ENCODE data around the gene ATP6V1D. TPM values are rescaled to one million over a fixed set of nuclear protein-coding genes. Genes with fewer than 3 reads are reported as not detected.
A peak's percentile ranks its signal among the peaks of the same experiment; 100 is the strongest.
"Not testable (repeated sequence)": the region's sequence is repeated elsewhere in the genome, so short reads cannot be mapped to it uniquely, and the experiment has no call there.

ATP6V1D gene
- total RNA-seq, 1 experiment from 2014 or later, result 88.5 TPM

DNA sequence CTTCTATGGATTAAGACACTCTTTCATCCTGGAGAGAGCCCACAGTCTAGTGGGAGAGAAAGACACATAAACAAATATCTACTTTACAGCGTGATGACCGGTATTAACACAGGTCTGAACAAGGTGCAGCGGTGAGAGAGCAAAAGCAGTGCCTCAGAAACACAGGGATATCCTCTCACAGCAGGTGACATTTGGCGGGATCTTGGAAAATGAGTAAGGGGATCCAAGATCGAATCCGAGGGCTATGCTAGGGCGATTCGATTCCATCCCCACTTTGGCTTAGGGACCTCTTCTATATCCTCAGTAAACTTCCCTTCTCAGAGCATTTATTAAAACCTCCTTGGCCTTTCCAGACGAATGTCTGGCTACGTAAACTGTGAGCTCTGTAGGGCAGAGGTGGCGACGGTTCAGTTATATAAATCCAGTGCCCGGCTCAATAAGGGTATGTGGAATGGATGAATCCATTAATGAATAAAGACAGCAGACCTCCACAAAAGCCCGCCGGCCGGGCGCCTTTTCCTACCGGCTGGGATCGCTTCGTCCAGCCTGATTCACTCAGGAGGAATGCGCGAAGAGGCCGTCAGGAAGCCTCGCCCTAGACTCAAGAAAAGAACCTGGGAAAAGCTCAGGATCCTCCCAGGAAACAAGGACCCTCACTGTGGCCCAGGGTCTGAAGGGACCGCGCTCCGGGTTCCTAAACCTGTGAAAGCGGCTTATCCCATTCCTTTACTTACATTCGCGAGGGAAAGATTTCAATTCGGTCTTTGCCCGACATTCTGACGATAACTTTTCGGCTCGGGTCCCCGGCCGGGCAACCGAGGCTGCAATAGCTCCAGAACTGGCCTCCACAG lies 455 bp downstream of the ATP6V1D start:
- peak overlapping the region; percentile 82 for H3K9ac ChIP-seq (ENCODE audit: low read length)
- H2AFZ ChIP-seq (ENCODE audit: low read length), result peak overlapping the region; percentile 12; the same call in 1 of the 2 replicates
- peaks cover 94% of the 10 kb centered on the region for H3K79me2 ChIP-seq (ENCODE audit: low read length)
- no peaks in the 10 kb centered on the region for H3K27me3 ChIP-seq (ENCODE audit: low read length)
- peaks cover 33% of the 10 kb centered on the region for H4K20me1 ChIP-seq (ENCODE audit: insufficient read depth, low read depth, low read length)
- H3K4me1 ChIP-seq (ENCODE audit: low read length), result peaks cover 55% of the 10 kb centered on the region
- no peak overlapping the region for H3K27ac ChIP-seq (ENCODE audit: low read length)
- H3K4me2 ChIP-seq (ENCODE audit: low read depth, low read length, poor library complexity, severe bottlenecking), result peak overlapping the region; percentile 88
- H3K4me3 ChIP-seq (ENCODE audit: low read length), result peak overlapping the region; percentile 78
- peak; percentile 47 for DNase-seq
- no peaks in the 10 kb centered on the region for H3K9me2 ChIP-seq (replicated peaks; ENCODE audit: insufficient read depth, low read length)
- no peaks in the 10 kb centered on the region for H3K9me3 ChIP-seq (ENCODE audit: low read length)
- peaks cover 27% of the 10 kb centered on the region for H3K36me3 ChIP-seq (ENCODE audit: insufficient read depth, low read length)

DNA sequence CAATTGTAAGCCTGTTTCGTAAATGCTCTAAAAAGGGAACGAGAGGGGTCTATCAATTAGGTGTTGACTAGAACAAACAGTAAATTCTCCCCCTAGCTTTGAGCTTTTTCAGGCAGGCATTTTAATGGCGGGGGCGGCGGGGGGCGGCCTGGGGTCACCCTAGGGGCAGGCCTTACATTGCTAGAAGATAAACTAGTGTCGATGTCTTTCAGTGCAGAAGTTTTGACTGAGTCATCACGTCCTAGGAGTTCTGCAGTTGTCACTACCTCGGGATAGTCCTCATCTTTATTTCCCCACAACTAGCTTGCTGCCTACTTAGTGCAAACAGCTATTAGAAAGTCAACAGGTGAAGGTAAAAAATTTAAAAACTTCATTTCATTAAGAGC lies 1.6 kb downstream of the ATP6V1D start:
- H3K79me2 ChIP-seq (ENCODE audit: low read length), result peaks cover 93% of the 10 kb centered on the region
- no peaks in the 10 kb centered on the region for H3K9me3 ChIP-seq (ENCODE audit: low read length)
- no peak for DNase-seq
- no peaks in the 10 kb centered on the region for H3K9me2 ChIP-seq (replicated peaks; ENCODE audit: insufficient read depth, low read length)
- peaks cover 16% of the 10 kb centered on the region for H3K36me3 ChIP-seq (ENCODE audit: insufficient read depth, low read length)
- peak overlapping the region; percentile 78 for H3K4me3 ChIP-seq (ENCODE audit: low read length)
- no peak overlapping the region for H2AFZ ChIP-seq (ENCODE audit: low read length)
- no peak overlapping the region for H3K27ac ChIP-seq (ENCODE audit: low read length)
- H3K27me3 ChIP-seq (ENCODE audit: low read length), result no peaks in the 10 kb centered on the region
- H3K4me2 ChIP-seq (ENCODE audit: low read depth, low read length, poor library complexity, severe bottlenecking), result peak overlapping the region; percentile 88
- H3K4me1 ChIP-seq (ENCODE audit: low read length), result peaks cover 47% of the 10 kb centered on the region
- H4K20me1 ChIP-seq (ENCODE audit: insufficient read depth, low read depth, low read length), result peaks cover 23% of the 10 kb centered on the region
- H3K9ac ChIP-seq (ENCODE audit: low read length), result peak overlapping the region; percentile 82

DNA sequence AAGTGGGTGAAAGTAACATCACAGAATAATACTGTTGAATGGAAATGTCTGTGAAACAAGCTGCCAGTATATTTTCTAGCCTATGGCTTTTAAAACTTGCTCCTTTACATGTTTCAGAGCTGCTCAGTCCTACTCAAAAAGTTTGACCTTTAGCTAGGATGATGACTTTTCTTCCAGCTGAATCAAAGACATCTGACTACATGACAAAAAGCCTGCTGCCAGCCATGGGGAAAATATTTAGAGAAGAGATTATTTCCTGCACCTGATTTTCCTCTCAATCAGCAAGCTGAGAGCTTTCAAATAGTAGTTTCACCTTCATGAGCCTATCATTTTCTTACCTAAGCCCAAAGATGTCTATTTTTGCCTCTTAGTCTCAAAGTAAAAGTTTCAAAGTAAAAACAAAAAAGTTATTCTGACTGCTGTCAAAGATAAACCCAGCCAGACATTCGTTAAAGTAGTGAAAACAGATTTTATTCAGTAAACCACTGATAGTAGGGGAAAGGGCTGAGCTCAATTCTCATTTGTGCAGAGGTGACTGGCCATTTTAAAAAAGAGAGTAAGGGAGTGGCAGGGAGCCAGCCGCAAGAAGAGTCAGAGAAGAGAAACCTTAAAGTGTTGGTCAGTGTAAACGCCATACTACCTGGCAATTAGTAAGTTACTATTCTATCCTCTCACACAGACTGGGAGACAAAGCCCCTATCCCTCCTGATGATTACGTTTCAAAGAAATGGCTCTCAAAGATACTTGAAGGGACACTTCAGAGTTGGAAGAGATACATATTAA lies 2.2 kb downstream of the ATP6V1D start:
- Histone ChIP-seq H3K36me3 (ENCODE audit: insufficient read depth, low read length) (peaks cover 10% of the 10 kb centered on the region; the same call in 1 of the 2 replicates), H3K27me3 (ENCODE audit: low read length) (no peaks in the 10 kb centered on the region), H3K9ac (ENCODE audit: low read length) (peak overlapping the region; percentile 82), H3K4me3 (ENCODE audit: low read length) (peak overlapping the region; percentile 78; the same call in 1 of the 2 replicates), H3K9me3 (ENCODE audit: low read length) (no peaks in the 10 kb centered on the region), H3K79me2 (ENCODE audit: low read length) (peaks cover 88% of the 10 kb centered on the region), H3K27ac (ENCODE audit: low read length) (no peak overlapping the region), H4K20me1 (ENCODE audit: insufficient read depth, low read depth, low read length) (peaks cover 20% of the 10 kb centered on the region), H3K9me2 (replicated peaks; ENCODE audit: insufficient read depth, low read length) (no peaks in the 10 kb centered on the region), H3K4me1 (ENCODE audit: low read length) (peaks cover 41% of the 10 kb centered on the region), H2AFZ (ENCODE audit: low read length) (no peak overlapping the region; the same call in 1 of the 2 replicates), H3K4me2 (ENCODE audit: low read depth, low read length, poor library complexity, severe bottlenecking) (peak overlapping the region; percentile 88)
- DNase-seq, result no peak

DNA sequence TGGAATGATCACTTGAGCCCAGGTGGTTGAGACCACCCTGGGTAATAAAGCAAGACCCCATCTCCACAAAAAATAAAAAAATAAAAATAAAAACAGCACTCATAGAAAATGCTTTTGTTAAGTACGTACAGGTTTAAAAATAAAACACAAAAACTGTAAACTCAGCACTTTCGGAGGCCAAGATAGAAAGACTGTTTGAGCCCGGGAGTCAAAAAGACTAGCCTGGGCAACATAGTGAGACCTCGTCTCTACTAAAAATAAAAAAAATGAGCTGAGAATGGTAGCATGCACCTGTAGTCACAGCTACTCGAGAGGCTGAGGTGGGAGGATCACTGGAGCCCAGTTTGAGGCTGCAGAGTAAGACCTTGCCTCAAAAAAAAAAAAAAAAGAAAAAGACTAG lies 7.5 kb downstream of the ATP6V1D start:
- no peak overlapping the region for H3K9ac ChIP-seq (ENCODE audit: low read length)
- no peaks in the 10 kb centered on the region for H4K20me1 ChIP-seq (ENCODE audit: insufficient read depth, low read depth, low read length)
- H3K79me2 ChIP-seq (ENCODE audit: low read length), result peaks cover 40% of the 10 kb centered on the region
- H3K4me1 ChIP-seq (ENCODE audit: low read length), result peaks cover 7% of the 10 kb centered on the region
- no peak overlapping the region for H3K4me3 ChIP-seq (ENCODE audit: low read length)
- H2AFZ ChIP-seq (ENCODE audit: low read length), result no peak overlapping the region
- no peak overlapping the region for H3K27ac ChIP-seq (ENCODE audit: low read length)
- no peak overlapping the region for H3K4me2 ChIP-seq (ENCODE audit: low read depth, low read length, poor library complexity, severe bottlenecking)
- no peaks in the 10 kb centered on the region for H3K27me3 ChIP-seq (ENCODE audit: low read length)
- no peaks in the 10 kb centered on the region for H3K9me3 ChIP-seq (ENCODE audit: low read length)
- no peak for DNase-seq
- no peaks in the 10 kb centered on the region for H3K9me2 ChIP-seq (replicated peaks; ENCODE audit: insufficient read depth, low read length)
- H3K36me3 ChIP-seq (ENCODE audit: insufficient read depth, low read length), result peaks cover 20% of the 10 kb centered on the region; the same call in 1 of the 2 replicates

DNA sequence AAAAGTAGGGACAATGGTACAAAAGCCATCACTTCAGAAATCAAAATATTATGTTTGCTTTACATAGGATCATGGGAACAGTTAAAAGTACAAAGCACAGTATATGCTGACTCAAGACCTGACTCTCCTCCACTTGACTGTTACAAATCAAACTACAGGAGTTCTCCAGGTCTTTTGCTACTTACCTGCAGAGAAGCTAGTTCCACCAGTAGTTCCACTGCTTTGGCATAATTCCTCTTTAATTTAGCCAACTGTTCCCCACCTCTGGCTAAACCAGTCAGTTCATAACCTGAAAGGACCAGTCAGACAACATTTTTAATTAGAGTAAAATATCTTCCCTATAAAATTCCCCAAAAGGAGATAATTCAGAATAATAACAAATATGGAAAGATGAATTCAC lies 14.0 kb downstream of the ATP6V1D start:
- H3K9me3 ChIP-seq (ENCODE audit: low read length), result no peaks in the 10 kb centered on the region
- H3K9me2 ChIP-seq (replicated peaks; ENCODE audit: insufficient read depth, low read length), result no peaks in the 10 kb centered on the region
- no peaks in the 10 kb centered on the region for H3K4me1 ChIP-seq (ENCODE audit: low read length)
- H3K27me3 ChIP-seq (ENCODE audit: low read length), result no peaks in the 10 kb centered on the region
- no peak overlapping the region for H3K27ac ChIP-seq (ENCODE audit: low read length)
- no peak overlapping the region for H3K4me3 ChIP-seq (ENCODE audit: low read length)
- no peak overlapping the region for H3K9ac ChIP-seq (ENCODE audit: low read length)
- H4K20me1 ChIP-seq (ENCODE audit: insufficient read depth, low read depth, low read length), result no peaks in the 10 kb centered on the region
- peaks cover 29% of the 10 kb centered on the region; the same call in 1 of the 2 replicates for H3K36me3 ChIP-seq (ENCODE audit: insufficient read depth, low read length)
- no peaks in the 10 kb centered on the region for H3K79me2 ChIP-seq (ENCODE audit: low read length)
- no peak overlapping the region for H3K4me2 ChIP-seq (ENCODE audit: low read depth, low read length, poor library complexity, severe bottlenecking)
- H2AFZ ChIP-seq (ENCODE audit: low read length), result no peak overlapping the region
- no peak for DNase-seq

DNA sequence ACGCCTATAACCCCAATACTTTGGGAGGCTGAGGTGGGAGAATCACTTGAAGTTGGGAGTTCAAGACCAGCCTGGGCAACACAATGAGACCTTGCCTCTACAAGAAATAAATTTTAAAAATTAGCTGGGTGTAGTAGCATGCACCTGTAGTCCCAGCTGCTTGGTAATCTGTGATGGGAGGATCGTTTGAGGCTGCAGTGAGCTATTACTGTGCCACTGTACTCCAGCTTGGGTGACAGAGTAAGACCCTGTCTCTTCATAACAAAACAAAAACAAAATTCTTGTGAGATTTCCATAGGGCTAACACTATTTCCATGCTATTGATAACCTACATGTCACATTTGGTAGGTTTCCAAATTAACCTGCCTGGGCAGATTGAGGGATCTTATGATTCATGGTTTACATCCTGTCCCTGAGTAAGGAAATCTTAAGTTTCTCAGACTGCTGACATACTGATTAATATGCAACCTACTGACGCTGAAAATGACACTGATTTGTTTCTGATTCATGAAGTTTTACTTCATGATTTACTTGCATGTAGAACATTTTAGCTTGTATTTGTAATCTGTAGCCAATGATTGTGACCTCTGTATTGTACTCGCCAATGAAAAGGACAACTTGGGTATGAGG lies 15.9 kb downstream of the ATP6V1D start:
- no peak overlapping the region for H3K9ac ChIP-seq (ENCODE audit: low read length)
- H2AFZ ChIP-seq (ENCODE audit: low read length), result no peak overlapping the region
- no peaks in the 10 kb centered on the region for H4K20me1 ChIP-seq (ENCODE audit: insufficient read depth, low read depth, low read length)
- no peaks in the 10 kb centered on the region for H3K9me3 ChIP-seq (ENCODE audit: low read length)
- no peaks in the 10 kb centered on the region for H3K9me2 ChIP-seq (replicated peaks; ENCODE audit: insufficient read depth, low read length)
- H3K4me2 ChIP-seq (ENCODE audit: low read depth, low read length, poor library complexity, severe bottlenecking), result no peak overlapping the region
- H3K4me3 ChIP-seq (ENCODE audit: low read length), result no peak overlapping the region
- H3K79me2 ChIP-seq (ENCODE audit: low read length), result no peaks in the 10 kb centered on the region
- DNase-seq, result no peak
- no peaks in the 10 kb centered on the region for H3K4me1 ChIP-seq (ENCODE audit: low read length)
- H3K27me3 ChIP-seq (ENCODE audit: low read length), result no peaks in the 10 kb centered on the region
- peaks cover 19% of the 10 kb centered on the region; the same call in 1 of the 2 replicates for H3K36me3 ChIP-seq (ENCODE audit: insufficient read depth, low read length)
- no peak overlapping the region for H3K27ac ChIP-seq (ENCODE audit: low read length)

DNA sequence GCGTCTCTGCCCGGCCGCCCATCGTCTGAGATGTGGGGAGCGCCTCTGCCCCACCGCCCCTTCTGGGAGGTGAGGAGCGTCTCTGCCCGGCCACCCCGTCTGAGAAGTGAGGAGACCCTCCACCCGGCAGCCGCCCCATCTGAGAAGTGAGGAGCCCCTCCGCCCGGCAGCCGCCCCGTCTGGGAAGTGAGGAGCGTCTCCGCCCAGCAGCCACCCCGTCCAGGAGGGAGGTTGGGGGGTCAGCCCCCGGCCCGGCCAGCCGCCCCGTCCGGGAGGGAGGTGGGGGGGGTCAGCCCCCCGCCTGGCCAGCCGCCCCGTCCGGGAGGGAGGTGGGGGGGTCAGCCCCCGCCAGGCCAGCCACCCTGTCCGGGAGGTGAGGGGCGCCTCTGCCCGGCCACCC lies 18.4 kb downstream of the ATP6V1D start:
- not testable (repeated sequence) for H3K27ac ChIP-seq (ENCODE audit: low read length); H3K4me1 ChIP-seq (ENCODE audit: low read length); H3K79me2 ChIP-seq (ENCODE audit: low read length); DNase-seq; H3K4me2 ChIP-seq (ENCODE audit: low read depth, low read length, poor library complexity, severe bottlenecking); H3K27me3 ChIP-seq (ENCODE audit: low read length); H4K20me1 ChIP-seq (ENCODE audit: insufficient read depth, low read depth, low read length); H3K9me2 ChIP-seq (replicated peaks; ENCODE audit: insufficient read depth, low read length); H2AFZ ChIP-seq (ENCODE audit: low read length); H3K9ac ChIP-seq (ENCODE audit: low read length); H3K9me3 ChIP-seq (ENCODE audit: low read length); H3K4me3 ChIP-seq (ENCODE audit: low read length)
- peaks cover 27% of the 10 kb centered on the region; the same call in 1 of the 2 replicates for H3K36me3 ChIP-seq (ENCODE audit: insufficient read depth, low read length)

DNA sequence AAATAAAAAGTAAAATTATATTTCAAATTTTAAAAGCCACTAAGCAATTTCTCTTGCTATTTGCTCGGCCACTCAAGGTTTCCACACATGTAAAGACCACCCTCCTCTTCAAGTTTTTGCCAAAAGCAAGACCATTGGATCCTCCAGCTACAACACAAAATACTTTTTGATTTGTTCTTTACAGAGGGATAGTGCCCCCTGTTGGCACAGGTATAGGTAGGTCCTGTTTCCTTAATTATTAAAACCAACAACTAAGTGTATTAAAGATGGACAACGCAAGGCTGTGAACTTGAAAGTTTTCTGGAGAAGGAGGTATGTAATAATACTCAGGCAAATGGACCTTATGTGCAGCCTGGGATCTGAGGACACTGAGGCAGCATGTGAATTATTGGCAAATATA lies 23.8 kb downstream of the ATP6V1D start:
- Histone ChIP-seq H3K36me3 (ENCODE audit: insufficient read depth, low read length) (peaks cover 29% of the 10 kb centered on the region; the same call in 1 of the 2 replicates), H3K27me3 (ENCODE audit: low read length) (no peaks in the 10 kb centered on the region), H4K20me1 (ENCODE audit: insufficient read depth, low read depth, low read length) (no peaks in the 10 kb centered on the region), H3K4me2 (ENCODE audit: low read depth, low read length, poor library complexity, severe bottlenecking) (no peak overlapping the region), H3K9me2 (replicated peaks; ENCODE audit: insufficient read depth, low read length) (no peaks in the 10 kb centered on the region), H3K79me2 (ENCODE audit: low read length) (no peaks in the 10 kb centered on the region), H3K9me3 (ENCODE audit: low read length) (no peaks in the 10 kb centered on the region), H3K9ac (ENCODE audit: low read length) (no peak overlapping the region), H3K27ac (ENCODE audit: low read length) (no peak overlapping the region), H3K4me3 (ENCODE audit: low read length) (no peak overlapping the region), H3K4me1 (ENCODE audit: low read length) (no peaks in the 10 kb centered on the region), H2AFZ (ENCODE audit: low read length) (no peak overlapping the region)
- DNase-seq, result peak; percentile 79

All from Karpas-422 (cell line).